HepG2 (cell line): ENCODE results near the gene ZNF84. TPM values are rescaled to one million over a fixed set of nuclear protein-coding genes. Genes with fewer than 3 reads are reported as not detected.

Experiments used
- HOXA9 ChIP-seq: sonication (generic); formaldehyde crosslinking; IDR thresholded peaks from 2 replicates; pipeline ENCODE4 v1.8.1; 2022; ENCODE audit warnings: missing genetic modification reagents, mild to moderate bottlenecking, moderate library complexity, borderline replicate concordance
- IRX3 ChIP-seq: sonication (generic); formaldehyde crosslinking; IDR thresholded peaks from 2 replicates; pipeline ENCODE4 v1.8.1; 2023; ENCODE audit warnings: mild to moderate bottlenecking, low read depth, missing genetic modification reagents, borderline replicate concordance
- ONECUT2 ChIP-seq: sonication (generic); formaldehyde crosslinking; IDR thresholded peaks from 2 replicates; pipeline ENCODE4 v1.4.0; 2020; ENCODE audit warnings: missing genetic modification reagents
- PAX8 ChIP-seq: sonication (generic); formaldehyde crosslinking; IDR thresholded peaks from 2 replicates; pipeline ENCODE4 v1.8.0; 2022; ENCODE audit warnings: mild to moderate bottlenecking, missing genetic modification reagents, borderline replicate concordance
- SIX4 ChIP-seq: sonication (generic); formaldehyde crosslinking; IDR thresholded peaks from 2 replicates; pipeline ENCODE4 v1.4.0; 2020; ENCODE audit warnings: missing genetic modification reagents
- ZNF292 ChIP-seq: sonication (generic); formaldehyde crosslinking; IDR thresholded peaks from 2 replicates; pipeline ENCODE4 v1.8.1; 2022; ENCODE audit warnings: mild to moderate bottlenecking, low read depth, missing genetic modification reagents, borderline replicate concordance
- ZNF329 ChIP-seq: sonication (generic); formaldehyde crosslinking; IDR thresholded peaks from 2 replicates; pipeline ENCODE4 v1.9.0; 2021; ENCODE audit warnings: low read depth, mild to moderate bottlenecking, missing genetic modification reagents
- ZNF431 ChIP-seq: sonication (generic); formaldehyde crosslinking; IDR thresholded peaks from 2 replicates; pipeline ENCODE4 v1.9.0; 2022; ENCODE audit warnings: missing genetic modification reagents, low read depth, mild to moderate bottlenecking, borderline replicate concordance
- ZNF484 ChIP-seq: sonication (generic); formaldehyde crosslinking; IDR thresholded peaks from 2 replicates; pipeline ENCODE4 v1.5.1; 2020; ENCODE audit warnings: mild to moderate bottlenecking, low read depth, missing genetic modification reagents, borderline replicate concordance
- ZNF614 ChIP-seq: IDR thresholded peaks from 2 replicates; pipeline ENCODE4 v1.6.1; 2018; ENCODE audit warnings: missing biosample characterization, missing genetic modification reagents, inconsistent platforms, borderline replicate concordance
- ZNF761 ChIP-seq: sonication (generic); formaldehyde crosslinking; conservative IDR thresholded peaks from 2 replicates; pipeline ENCODE4 v1.4.0; 2020; ENCODE audit warnings: mild to moderate bottlenecking, missing genetic modification reagents
- polyA plus RNA-seq, 8 experiments: library from polyadenylated mRNA; depleted of rRNA in 3 of 8; stranded (reverse) in 7 of 8; unstranded in 1 of 8; fragments of >200 nt; fragmentation: Illumina TruSeq in 4 of 8; extraction: Trizol in 4 of 8; gene quantifications; 2 replicates each; pipeline versions ENCODE4 v1.2.1 to v1.2.3, GENCODE V29; 2011 to 2016; ENCODE audit warnings: low read depth in 4 of 8, missing spikeins in 1 of 8, mixed read lengths in 1 of 8; ENCODE audit not compliant: insufficient read depth in 1 of 8
- total RNA-seq, 5 experiments: library from RNA; depleted of rRNA; stranded (reverse); fragments of >200 nt; fragmentation: Illumina TruSeq; extraction: Trizol; gene quantifications; 2 replicates each; pipeline ENCODE4 v1.2.3, GENCODE V29; 2016; ENCODE audit warnings: low read depth in 1 of 5
- TF ChIP-seq, protein P1 (sequence below): sonication (generic); formaldehyde crosslinking; IDR thresholded peaks from 2 replicates; pipeline ENCODE4 v1.8.1; 2022; ENCODE audit warnings: low read depth, mild to moderate bottlenecking, missing genetic modification reagents
- TF ChIP-seq, protein P2 (sequence below), 2 experiments: sonication (generic) in 1 of 2; formaldehyde crosslinking in 1 of 2; IDR thresholded peaks; 2 replicates each; pipeline versions ENCODE4 v1.6.1 to v1.9.0; 2014 to 2022; ENCODE audit warnings: antibody characterized with exemption in 1 of 2, borderline replicate concordance in 1 of 2, inconsistent platforms in 1 of 2, low read depth in 1 of 2, missing genetic modification reagents in 1 of 2
- TF ChIP-seq, protein P3 (sequence below): sonication (generic); formaldehyde crosslinking; IDR thresholded peaks from 2 replicates; pipeline ENCODE4 v1.8.1; 2023; ENCODE audit warnings: missing genetic modification reagents, mild to moderate bottlenecking, borderline replicate concordance
- TF ChIP-seq, protein P4 (sequence below): sonication (generic); formaldehyde crosslinking; IDR thresholded peaks from 2 replicates; pipeline ENCODE4 v1.8.1; 2023; ENCODE audit warnings: mild to moderate bottlenecking, moderate library complexity, missing genetic modification reagents
- TF ChIP-seq, protein P5 (sequence below): sonication (generic); formaldehyde crosslinking; IDR thresholded peaks from 2 replicates; pipeline ENCODE4 v1.5.0; 2020; ENCODE audit warnings: missing genetic modification reagents

The ZNF84 gene
- total and polyA plus RNA-seq, 2 of the 13 experiments (the other 11 are each of a cell fraction or from before 2014, with no cell fraction given): 15.5 to 21.8 TPM

GRCh38 chr12:133037207-133038005, at the start of gene ZNF84 (continued):
- TF ChIP-seq ONECUT2 (CRISPR knock-in tag): no peak
- peak; percentile 69; the same call in 1 of the 2 replicates for TF ChIP-seq ZNF614
- no peak for TF ChIP-seq ZNF484
- TF ChIP-seq IRX3 (CRISPR knock-in tag): no peak
- TF ChIP-seq, protein P1, sequence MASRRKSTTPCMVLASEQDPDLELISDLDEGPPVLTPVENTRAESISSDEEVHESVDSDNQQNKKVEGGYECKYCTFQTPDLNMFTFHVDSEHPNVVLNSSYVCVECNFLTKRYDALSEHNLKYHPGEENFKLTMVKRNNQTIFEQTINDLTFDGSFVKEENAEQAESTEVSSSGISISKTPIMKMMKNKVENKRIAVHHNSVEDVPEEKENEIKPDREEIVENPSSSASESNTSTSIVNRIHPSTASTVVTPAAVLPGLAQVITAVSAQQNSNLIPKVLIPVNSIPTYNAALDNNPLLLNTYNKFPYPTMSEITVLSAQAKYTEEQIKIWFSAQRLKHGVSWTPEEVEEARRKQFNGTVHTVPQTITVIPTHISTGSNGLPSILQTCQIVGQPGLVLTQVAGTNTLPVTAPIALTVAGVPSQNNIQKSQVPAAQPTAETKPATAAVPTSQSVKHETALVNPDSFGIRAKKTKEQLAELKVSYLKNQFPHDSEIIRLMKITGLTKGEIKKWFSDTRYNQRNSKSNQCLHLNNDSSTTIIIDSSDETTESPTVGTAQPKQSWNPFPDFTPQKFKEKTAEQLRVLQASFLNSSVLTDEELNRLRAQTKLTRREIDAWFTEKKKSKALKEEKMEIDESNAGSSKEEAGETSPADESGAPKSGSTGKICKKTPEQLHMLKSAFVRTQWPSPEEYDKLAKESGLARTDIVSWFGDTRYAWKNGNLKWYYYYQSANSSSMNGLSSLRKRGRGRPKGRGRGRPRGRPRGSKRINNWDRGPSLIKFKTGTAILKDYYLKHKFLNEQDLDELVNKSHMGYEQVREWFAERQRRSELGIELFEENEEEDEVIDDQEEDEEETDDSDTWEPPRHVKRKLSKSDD (CRISPR knock-in tag): no peak
- TF ChIP-seq ZNF431 (CRISPR knock-in tag): peak; percentile 68
- TF ChIP-seq ZNF761 (CRISPR knock-in tag): peak; percentile 78; the same call in 1 of the 2 replicates
- TF ChIP-seq, protein P2, sequence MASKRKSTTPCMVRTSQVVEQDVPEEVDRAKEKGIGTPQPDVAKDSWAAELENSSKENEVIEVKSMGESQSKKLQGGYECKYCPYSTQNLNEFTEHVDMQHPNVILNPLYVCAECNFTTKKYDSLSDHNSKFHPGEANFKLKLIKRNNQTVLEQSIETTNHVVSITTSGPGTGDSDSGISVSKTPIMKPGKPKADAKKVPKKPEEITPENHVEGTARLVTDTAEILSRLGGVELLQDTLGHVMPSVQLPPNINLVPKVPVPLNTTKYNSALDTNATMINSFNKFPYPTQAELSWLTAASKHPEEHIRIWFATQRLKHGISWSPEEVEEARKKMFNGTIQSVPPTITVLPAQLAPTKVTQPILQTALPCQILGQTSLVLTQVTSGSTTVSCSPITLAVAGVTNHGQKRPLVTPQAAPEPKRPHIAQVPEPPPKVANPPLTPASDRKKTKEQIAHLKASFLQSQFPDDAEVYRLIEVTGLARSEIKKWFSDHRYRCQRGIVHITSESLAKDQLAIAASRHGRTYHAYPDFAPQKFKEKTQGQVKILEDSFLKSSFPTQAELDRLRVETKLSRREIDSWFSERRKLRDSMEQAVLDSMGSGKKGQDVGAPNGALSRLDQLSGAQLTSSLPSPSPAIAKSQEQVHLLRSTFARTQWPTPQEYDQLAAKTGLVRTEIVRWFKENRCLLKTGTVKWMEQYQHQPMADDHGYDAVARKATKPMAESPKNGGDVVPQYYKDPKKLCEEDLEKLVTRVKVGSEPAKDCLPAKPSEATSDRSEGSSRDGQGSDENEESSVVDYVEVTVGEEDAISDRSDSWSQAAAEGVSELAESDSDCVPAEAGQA (IDR thresholded peaks at IDR 0.05; ENCODE audit: low read depth): no peak; the same call in 1 of the 2 replicates
- TF ChIP-seq, protein P2 (CRISPR knock-in tag; IDR thresholded peaks at IDR 0.05; ENCODE audit: borderline replicate concordance): no peak
- TF ChIP-seq ZNF329 (CRISPR knock-in tag): peak; percentile 24; the same call in 1 of the 2 replicates
- peak; percentile 91 for TF ChIP-seq HOXA9 (CRISPR knock-in tag)
- TF ChIP-seq, protein P3, sequence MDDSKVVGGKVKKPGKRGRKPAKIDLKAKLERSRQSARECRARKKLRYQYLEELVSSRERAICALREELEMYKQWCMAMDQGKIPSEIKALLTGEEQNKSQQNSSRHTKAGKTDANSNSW: peak; percentile 93; the same call in 1 of the 2 replicates
- TF ChIP-seq, protein P4, sequence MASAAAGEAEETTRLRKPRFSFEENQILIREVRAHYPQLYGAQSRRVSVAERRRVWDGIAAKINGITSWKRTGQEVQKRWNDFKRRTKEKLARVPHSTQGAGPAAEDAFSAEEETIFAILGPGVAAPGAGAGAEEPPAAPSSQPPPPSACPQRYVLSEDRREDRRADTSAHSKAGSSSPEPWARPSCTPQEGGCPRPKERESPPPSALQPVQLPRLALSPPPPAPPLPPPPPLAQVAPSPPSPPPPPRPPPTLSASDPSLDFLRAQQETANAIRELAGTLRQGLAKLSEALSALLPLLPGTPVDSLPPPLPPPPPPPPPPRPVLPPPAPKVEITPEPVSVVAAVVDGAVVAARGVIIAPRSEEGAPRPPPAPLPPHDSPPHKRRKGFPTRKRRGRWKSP (CRISPR knock-in tag): peak; percentile 86
- no peak for TF ChIP-seq PAX8 (CRISPR knock-in tag)
- peak; percentile 11; the same call in 1 of the 2 replicates for TF ChIP-seq SIX4 (CRISPR knock-in tag)
- TF ChIP-seq, protein P5, sequence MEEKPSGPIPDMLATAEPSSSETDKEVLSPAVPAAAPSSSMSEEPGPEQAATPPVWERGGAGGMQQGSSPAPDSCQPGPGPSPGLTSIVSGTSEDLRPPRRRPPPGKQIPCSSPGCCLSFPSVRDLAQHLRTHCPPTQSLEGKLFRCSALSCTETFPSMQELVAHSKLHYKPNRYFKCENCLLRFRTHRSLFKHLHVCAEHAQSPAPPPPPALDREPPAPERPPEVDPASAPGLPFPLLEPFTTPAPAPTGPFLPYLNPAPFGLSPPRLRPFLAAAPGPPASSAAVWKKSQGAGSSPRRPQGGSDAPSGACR: 0 out of 2 replicates have a peak, but pooled peaks have one; percentile 34
- no peak for TF ChIP-seq ZNF292
